HEK293 (cell line): Measurements from ENCODE around the gene REC8.

Source experiments
- GLI4 ChIP-seq: fragments of 450-650 bp; formaldehyde crosslinking; IDR thresholded peaks from 2 replicates; pipeline ENCODE4 v1.5.1; 2016; ENCODE audit warnings: missing biosample characterization, missing genetic modification characterization
- GLIS2 ChIP-seq: fragments of 450-650 bp; formaldehyde crosslinking; IDR thresholded peaks from 2 replicates; pipeline ENCODE4 v1.5.1; 2016; ENCODE audit warnings: missing biosample characterization, missing genetic modification characterization
- INSM2 ChIP-seq: fragments of 450-650 bp; formaldehyde crosslinking; IDR thresholded peaks from 2 replicates; pipeline ENCODE4 v1.5.1; 2016; ENCODE audit warnings: missing biosample characterization, missing genetic modification characterization
- KLF10 ChIP-seq: fragments of 450-650 bp; IDR thresholded peaks from 2 replicates; pipeline ENCODE4 v1.5.1; 2018; ENCODE audit warnings: missing biosample characterization, mild to moderate bottlenecking, missing genetic modification characterization
- MYNN ChIP-seq: fragments of 450-650 bp; formaldehyde crosslinking; IDR thresholded peaks from 2 replicates; pipeline ENCODE4 v1.5.1; 2016; ENCODE audit warnings: missing biosample characterization, missing genetic modification characterization, borderline replicate concordance
- OSR2 ChIP-seq: fragments of 450-650 bp; formaldehyde crosslinking; IDR thresholded peaks from 2 replicates; pipeline ENCODE4 v1.5.1; 2016; ENCODE audit warnings: missing biosample characterization, missing genetic modification characterization
- PBX3 ChIP-seq: sonication (generic); formaldehyde crosslinking; IDR thresholded peaks from 2 replicates; pipeline ENCODE4 v1.8.1; 2022; ENCODE audit warnings: mild to moderate bottlenecking, moderate library complexity, missing genetic modification reagents
- PRDM10 ChIP-seq: fragments of 450-650 bp; formaldehyde crosslinking; IDR thresholded peaks from 2 replicates; pipeline ENCODE4 v1.5.1; 2016; ENCODE audit warnings: missing biosample characterization, missing genetic modification characterization
- REPIN1 ChIP-seq: fragments of 450-650 bp; formaldehyde crosslinking; IDR thresholded peaks from 2 replicates; pipeline ENCODE4 v1.5.1; 2017; ENCODE audit warnings: missing biosample characterization, missing genetic modification characterization, low read depth
- REST ChIP-seq: fragments of 450-650 bp; formaldehyde crosslinking; IDR thresholded peaks from 2 replicates; pipeline ENCODE4 v1.5.1; 2016; ENCODE audit warnings: missing biosample characterization, missing genetic modification characterization
- SALL2 ChIP-seq: fragments of 450-650 bp; formaldehyde crosslinking; IDR thresholded peaks from 2 replicates; pipeline ENCODE4 v1.5.0; 2017; ENCODE audit warnings: missing biosample characterization, mild to moderate bottlenecking, missing genetic modification characterization, borderline replicate concordance
- YY1 ChIP-seq: fragments of 450-650 bp; formaldehyde crosslinking; IDR thresholded peaks from 2 replicates; pipeline ENCODE4 v1.5.1; 2018; ENCODE audit warnings: missing biosample characterization, missing genetic modification characterization
- ZBTB1 ChIP-seq: fragments of 450-650 bp; formaldehyde crosslinking; IDR thresholded peaks from 2 replicates; pipeline ENCODE4 v1.5.1; 2016; ENCODE audit warnings: missing biosample characterization, missing genetic modification characterization
- ZBTB48 ChIP-seq: fragments of 450-650 bp; formaldehyde crosslinking; IDR thresholded peaks from 2 replicates; pipeline ENCODE4 v1.5.1; 2016; ENCODE audit warnings: missing biosample characterization, missing genetic modification characterization
- ZFHX2 ChIP-seq: fragments of 450-650 bp; formaldehyde crosslinking; conservative IDR thresholded peaks from 2 replicates; pipeline ENCODE4 v1.5.1; 2016; ENCODE audit warnings: missing biosample characterization, missing genetic modification characterization
- ZFP69B ChIP-seq: fragments of 450-650 bp; formaldehyde crosslinking; IDR thresholded peaks from 2 replicates; pipeline ENCODE4 v1.5.1; 2016; ENCODE audit warnings: missing biosample characterization, missing genetic modification characterization
- ZIC2 ChIP-seq: fragments of 450-650 bp; formaldehyde crosslinking; IDR thresholded peaks from 2 replicates; pipeline ENCODE4 v1.5.1; 2016; ENCODE audit warnings: missing biosample characterization, missing genetic modification characterization
- ZNF155 ChIP-seq: fragments of 450-650 bp; formaldehyde crosslinking; IDR thresholded peaks from 2 replicates; pipeline ENCODE4 v1.5.1; 2016; ENCODE audit warnings: missing biosample characterization, missing genetic modification characterization
- ZNF174 ChIP-seq: fragments of 450-650 bp; formaldehyde crosslinking; IDR thresholded peaks from 2 replicates; pipeline ENCODE4 v1.5.0; 2017; ENCODE audit warnings: missing biosample characterization, mild to moderate bottlenecking, missing genetic modification characterization
- ZNF214 ChIP-seq: fragments of 450-650 bp; formaldehyde crosslinking; IDR thresholded peaks from 2 replicates; pipeline ENCODE4 v1.5.1; 2017; ENCODE audit warnings: missing biosample characterization, mild to moderate bottlenecking, missing genetic modification characterization, borderline replicate concordance
- ZNF302 ChIP-seq: fragments of 450-650 bp; formaldehyde crosslinking; IDR thresholded peaks from 2 replicates; pipeline ENCODE4 v1.5.1; 2016; ENCODE audit warnings: missing biosample characterization, missing genetic modification characterization, low read depth
- ZNF416 ChIP-seq: fragments of 450-650 bp; formaldehyde crosslinking; IDR thresholded peaks from 2 replicates; pipeline ENCODE4 v1.5.1; 2016; ENCODE audit warnings: missing biosample characterization, missing genetic modification characterization
- ZNF426 ChIP-seq: fragments of 450-650 bp; formaldehyde crosslinking; IDR thresholded peaks from 2 replicates; pipeline ENCODE4 v1.5.1; 2017; ENCODE audit warnings: missing biosample characterization, missing genetic modification characterization, mild to moderate bottlenecking, inconsistent platforms, moderate library complexity
- ZNF473 ChIP-seq: fragments of 450-650 bp; formaldehyde crosslinking; IDR thresholded peaks from 2 replicates; pipeline ENCODE4 v1.5.1; 2017; ENCODE audit warnings: missing biosample characterization, missing genetic modification characterization
- ZNF658 ChIP-seq: fragments of 450-650 bp; formaldehyde crosslinking; IDR thresholded peaks from 2 replicates; pipeline ENCODE4; 2016; ENCODE audit warnings: missing biosample characterization, missing genetic modification characterization
- ZNF692 ChIP-seq: fragments of 450-650 bp; formaldehyde crosslinking; IDR thresholded peaks from 2 replicates; pipeline ENCODE4 v1.5.1; 2016; ENCODE audit warnings: missing biosample characterization, missing genetic modification characterization
- ZNF707 ChIP-seq: fragments of 450-650 bp; formaldehyde crosslinking; IDR thresholded peaks from 2 replicates; pipeline ENCODE4 v1.5.1; 2016; ENCODE audit warnings: missing biosample characterization, missing genetic modification characterization
- ZNF777 ChIP-seq: fragments of 450-650 bp; formaldehyde crosslinking; IDR thresholded peaks from 2 replicates; pipeline ENCODE4 v1.5.1; 2017; ENCODE audit warnings: missing biosample characterization, missing genetic modification characterization, borderline replicate concordance

Gene REC8

GRCh38 chr14:24188251-24189058, 16.6 kb downstream of the REC8 start, which contains the start of gene IPO4 (continued):
- TF ChIP-seq KLF10, result peak; percentile 92
- TF ChIP-seq ZBTB48, result peak; percentile 45; the same call in 1 of the 2 replicates
- TF ChIP-seq ZNF155 (tag by site-specific recombination), result no peak
- peak; percentile 89 for TF ChIP-seq INSM2
- TF ChIP-seq ZFHX2 (tag by site-specific recombination), result peak; percentile 51; the same call in 1 of the 2 replicates
- no peak for TF ChIP-seq ZNF426 (tag by site-specific recombination)
- TF ChIP-seq ZIC2 (tag by site-specific recombination), result peak; percentile 79
- TF ChIP-seq SALL2 (tag by site-specific recombination), result 0 out of 2 replicates have a peak, but pooled peaks have one; percentile 77
- TF ChIP-seq ZBTB1 (tag by site-specific recombination), result 0 out of 2 replicates have a peak, but pooled peaks have one; percentile 20
- no peak for TF ChIP-seq MYNN (tag by site-specific recombination)
- no peak for TF ChIP-seq ZNF174
- TF ChIP-seq GLIS2 (tag by site-specific recombination), result peak; percentile 81
- no peak for TF ChIP-seq ZNF658 (tag by site-specific recombination)
- no peak for TF ChIP-seq ZNF214 (tag by site-specific recombination)
- TF ChIP-seq REST (tag by site-specific recombination), result peak; percentile 68
- peak; percentile 63; the same call in 1 of the 2 replicates for TF ChIP-seq GLI4 (tag by site-specific recombination)
- TF ChIP-seq ZNF777, result no peak
- TF ChIP-seq ZNF707 (tag by site-specific recombination), result no peak
- TF ChIP-seq ZNF473, result no peak
- TF ChIP-seq REPIN1 (tag by site-specific recombination), result no peak
- TF ChIP-seq ZFP69B (tag by site-specific recombination), result peak; percentile 73; the same call in 1 of the 2 replicates
- TF ChIP-seq ZNF692 (tag by site-specific recombination), result peak; percentile 82
- no peak for TF ChIP-seq ZNF302
- no peak for TF ChIP-seq ZNF416 (tag by site-specific recombination)
- peak; percentile 99 for TF ChIP-seq OSR2
- peak; percentile 73; the same call in 1 of the 2 replicates for TF ChIP-seq PBX3
- peak; percentile 45; the same call in 1 of the 2 replicates for TF ChIP-seq PRDM10 (tag by site-specific recombination)
- peak; percentile 71; the same call in 1 of the 2 replicates for TF ChIP-seq YY1 (tag by site-specific recombination)
